NCI-H524 (cell line): ENCODE measurements around the gene RRP8.
A peak's percentile ranks its signal among the peaks of the same experiment; 100 is the strongest.

Experiments
- DNase-seq, 2 experiments: peaks; one replicate each; lab custom pipeline; 2025; lab: John Stamatoyannopoulos, UW

The RRP8 gene

GRCh38 chr11:6599881-6600390, 3.5 kb downstream of the RRP8 start:
- DNase-seq: no peak

- DNase-seq: no peak
These were observed 4.0 kb downstream of the RRP8 start for GRCh38 chr11:6599449-6599848.

- DNase-seq: no peak
These were observed 4.9 kb downstream of the RRP8 start for GRCh38 chr11:6598555-6598954.

- peak; percentile 9 to 57 for DNase-seq
These were observed 7.1 kb downstream of the RRP8 start for GRCh38 chr11:6596239-6596877.

- DNase-seq: no peak
These were observed 9.2 kb downstream of the RRP8 start for GRCh38 chr11:6594142-6594768.

GRCh38 chr11:6588018-6588417, 15.4 kb downstream of the RRP8 start:
- DNase-seq: no peak

- no peak for DNase-seq
These were observed 16.0 kb downstream of the RRP8 start for GRCh38 chr11:6587360-6587953.

GRCh38 chr11:6586434-6587359, 16.7 kb downstream of the RRP8 start:
- peak; percentile 12 to 49 for DNase-seq

- no peak for DNase-seq
These were observed 18.9 kb downstream of the RRP8 start for GRCh38 chr11:6584528-6584927.

- DNase-seq: no peak
These were observed 19.8 kb downstream of the RRP8 start for GRCh38 chr11:6583584-6583983.

GRCh38 chr11:6579681-6580080, 23.7 kb downstream of the RRP8 start:
- DNase-seq: no peak

GRCh38 chr11:6578134-6578533, 25.3 kb downstream of the RRP8 start:
- no peak for DNase-seq

- peak; percentile 33 to 67 for DNase-seq
These were observed 26.7 kb downstream of the RRP8 start for GRCh38 chr11:6576471-6577373.

GRCh38 chr11:6574816-6575715, 28.4 kb downstream of the RRP8 start:
- DNase-seq: no peak

- no peak for DNase-seq
These were observed 31.2 kb downstream of the RRP8 start for GRCh38 chr11:6572215-6572614.

- no peak for DNase-seq
These were observed 31.9 kb downstream of the RRP8 start for GRCh38 chr11:6571434-6572008.

- no peak for DNase-seq
These were observed 32.6 kb downstream of the RRP8 start for GRCh38 chr11:6570691-6571427.

GRCh38 chr11:6569706-6570105, 33.7 kb downstream of the RRP8 start:
- DNase-seq: no peak
